ENCODE data around the gene ZNF311.

GRCh38 chr6:29008089-29008488, 3.0 kb upstream of the ZNF311 start:
- TF ChIP-seq, protein P1, sequence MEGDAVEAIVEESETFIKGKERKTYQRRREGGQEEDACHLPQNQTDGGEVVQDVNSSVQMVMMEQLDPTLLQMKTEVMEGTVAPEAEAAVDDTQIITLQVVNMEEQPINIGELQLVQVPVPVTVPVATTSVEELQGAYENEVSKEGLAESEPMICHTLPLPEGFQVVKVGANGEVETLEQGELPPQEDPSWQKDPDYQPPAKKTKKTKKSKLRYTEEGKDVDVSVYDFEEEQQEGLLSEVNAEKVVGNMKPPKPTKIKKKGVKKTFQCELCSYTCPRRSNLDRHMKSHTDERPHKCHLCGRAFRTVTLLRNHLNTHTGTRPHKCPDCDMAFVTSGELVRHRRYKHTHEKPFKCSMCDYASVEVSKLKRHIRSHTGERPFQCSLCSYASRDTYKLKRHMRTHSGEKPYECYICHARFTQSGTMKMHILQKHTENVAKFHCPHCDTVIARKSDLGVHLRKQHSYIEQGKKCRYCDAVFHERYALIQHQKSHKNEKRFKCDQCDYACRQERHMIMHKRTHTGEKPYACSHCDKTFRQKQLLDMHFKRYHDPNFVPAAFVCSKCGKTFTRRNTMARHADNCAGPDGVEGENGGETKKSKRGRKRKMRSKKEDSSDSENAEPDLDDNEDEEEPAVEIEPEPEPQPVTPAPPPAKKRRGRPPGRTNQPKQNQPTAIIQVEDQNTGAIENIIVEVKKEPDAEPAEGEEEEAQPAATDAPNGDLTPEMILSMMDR (IDR thresholded peaks at IDR 0.05 in 4 of 5, conservative IDR thresholded peaks at IDR 0.05 in 1 of 5), result no peak
- no peak for TF ChIP-seq POLR2A (IDR thresholded peaks at IDR 0.05)

Data from gastrocnemius medialis (tissue), 4 donors.